ENCODE data around the gene MTMR8.

Gene MTMR8

DNA sequence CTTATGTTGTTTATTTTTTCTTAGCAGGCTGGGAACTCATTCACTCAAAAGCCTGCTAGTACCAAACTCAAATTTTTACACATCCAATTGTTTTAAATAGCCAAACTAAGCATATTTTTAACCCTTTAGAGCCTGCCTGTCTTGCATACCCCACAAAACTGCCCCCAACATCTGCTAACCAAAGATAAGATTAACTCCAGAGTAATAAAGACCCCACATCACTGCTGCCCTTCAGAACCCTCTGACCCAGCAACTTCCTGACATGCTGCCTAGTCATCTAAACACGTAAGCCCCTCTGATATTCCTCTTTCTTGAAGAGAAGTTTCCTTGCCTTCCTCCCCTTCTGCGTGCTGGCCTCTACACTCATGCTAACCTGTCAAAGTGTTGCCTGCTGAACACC lies 104.1 kb downstream of the MTMR8 start:
- no peak for DNase-seq

DNA sequence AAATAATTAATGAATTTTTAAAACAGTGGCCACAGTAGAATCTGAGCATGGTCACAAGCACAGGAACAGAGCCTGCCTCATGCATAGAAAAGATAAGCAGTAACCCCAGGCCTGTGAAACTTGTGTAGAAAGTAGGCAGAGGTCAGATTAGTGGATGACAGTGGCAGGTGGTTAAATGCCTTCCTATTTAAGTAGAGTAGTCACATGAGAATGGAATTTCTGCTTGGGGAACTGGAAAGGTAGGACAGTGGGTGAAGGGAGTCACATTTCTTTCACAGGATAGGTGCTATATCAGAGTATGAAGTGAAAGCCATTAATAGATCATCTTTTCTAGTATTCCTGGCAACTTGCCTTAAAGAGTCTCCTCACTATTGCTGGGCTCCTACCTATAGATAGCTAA lies 130.0 kb downstream of the MTMR8 start:
- DNase-seq = no peak

DNA sequence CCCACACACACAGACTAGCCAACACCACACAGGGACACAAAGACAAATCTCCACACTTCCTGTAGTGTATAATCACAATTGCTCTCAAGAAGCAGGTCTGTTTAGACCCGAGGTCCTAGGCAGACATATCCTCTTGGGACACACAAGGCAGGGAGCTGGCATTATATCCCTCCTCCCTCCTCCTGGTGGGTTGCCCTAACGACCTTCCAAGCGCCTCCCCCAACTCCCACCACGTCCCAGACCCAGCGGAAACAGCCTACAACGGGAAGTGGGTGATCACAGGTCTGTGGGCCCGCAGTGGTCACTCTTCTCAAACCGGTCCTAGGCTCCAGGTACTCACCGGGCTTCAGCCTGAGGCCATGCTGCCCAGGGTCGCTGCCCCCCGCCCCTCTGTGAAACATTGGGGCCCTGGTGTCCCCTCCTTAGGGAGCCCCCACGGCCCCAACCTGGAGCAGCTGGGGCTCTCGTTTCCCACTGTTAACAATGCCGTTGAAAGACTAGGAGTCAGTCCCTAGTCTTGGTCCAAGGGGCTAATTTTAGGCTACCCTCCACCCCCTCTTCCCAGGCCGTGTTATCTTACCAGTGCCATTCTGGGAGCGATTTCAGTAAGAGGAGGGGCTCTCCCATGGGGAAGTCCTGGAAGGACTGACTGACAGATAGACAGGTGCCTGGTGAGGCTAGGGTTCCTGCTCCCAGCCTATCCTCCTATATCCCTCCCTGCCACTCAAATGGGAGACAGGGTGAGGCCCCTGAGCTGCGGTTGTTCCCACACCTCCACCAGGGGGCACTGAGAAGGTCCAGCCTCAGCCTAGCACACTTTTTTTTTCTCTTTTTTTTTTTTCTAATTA lies 164.9 kb downstream of the MTMR8 start, which contains the start of gene ASB12:
Gene ASB12 (minus strand): TSS at position 485 of the 848 bp plus-strand sequence. CDS start 4,957 bp downstream, outside the sequence.
- DNase-seq = no peak

DNA sequence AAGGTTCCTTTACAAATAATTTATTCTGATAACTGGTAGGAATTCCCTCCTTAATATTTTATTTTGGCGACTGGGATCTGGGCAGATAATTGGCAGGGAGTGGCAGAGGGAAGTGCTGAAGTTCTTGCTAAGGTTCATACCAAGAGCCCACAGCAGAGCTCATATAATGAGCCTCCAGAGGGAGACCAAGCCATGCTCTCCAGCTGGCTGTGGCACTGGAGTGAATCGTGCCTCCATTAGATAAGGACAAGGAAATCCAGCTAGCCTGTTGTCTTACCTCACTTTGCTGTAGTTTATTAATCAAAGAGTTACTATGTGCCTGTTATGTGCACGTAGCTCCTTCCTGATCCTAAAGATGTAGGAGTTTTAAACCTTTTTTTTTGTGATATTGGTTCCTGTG lies 166.1 kb downstream of the MTMR8 start:
- no peak for DNase-seq
